OCI-LY7 (cell line): Measurements from ENCODE around the gene BCKDHB. TPM values are rescaled to one million over a fixed set of nuclear protein-coding genes. Genes with fewer than 3 reads are reported as not detected.

ENCODE experiments used
- BruUV-seq: library from RNA; stranded (reverse); fragments of 400-500 nt; replicated peaks from 2 replicates; lab custom pipeline; 2021; lab: Mats Ljungman, UMichigan
- CTCF ChIA-PET: fragments of 300-600 bp; sonication (Branson Sonifier 250); formaldehyde crosslinking; loops from one replicate; lab custom pipeline; 2022; ENCODE audit warnings: antibody characterized with exemption; ENCODE audit not compliant: unreplicated experiment; lab: Charles Lee
- POLR2A ChIA-PET: fragments of 300-600 bp; sonication (Branson Sonifier 250); formaldehyde crosslinking; loops from one replicate; lab custom pipeline; 2022; ENCODE audit warnings: antibody characterized with exemption; lab: Charles Lee
- DNase-seq: peaks from one replicate; pipeline ENCODE4 v3.0.0-alpha.2; 2015; ENCODE audit warnings: low spot score
- H2AFZ ChIP-seq: fragments of 200-600 bp; sonication (generic), shearing (Covaris generic); 2 replicates; pipeline ENCODE4 v1.6.1; 2014; ENCODE audit warnings: mild to moderate bottlenecking, antibody characterized with exemption, low read length, moderate library complexity
- H3K27ac ChIP-seq: fragments of 200-600 bp; sonication (generic); 2 replicates; pipeline ENCODE4 v1.5.1; 2014; ENCODE audit warnings: mixed run types, low read depth, mild to moderate bottlenecking, moderate library complexity, low read length, inconsistent platforms; ENCODE audit not compliant: poor library complexity, severe bottlenecking
- H3K36me3 ChIP-seq: fragments of 200-600 bp; sonication (generic); 2 replicates; pipeline ENCODE4 v1.6.1; 2014; ENCODE audit warnings: mild to moderate bottlenecking, antibody characterized with exemption, low read length, moderate library complexity, mixed read lengths; ENCODE audit not compliant: insufficient read depth
- H3K4me1 ChIP-seq: fragments of 200-600 bp; sonication (generic); 2 replicates; pipeline ENCODE4 v1.5.1; 2014; ENCODE audit warnings: mild to moderate bottlenecking, low read length; ENCODE audit not compliant: insufficient read depth, poor library complexity, severe bottlenecking
- H3K4me2 ChIP-seq: fragments of 200-600 bp; sonication (generic); 2 replicates; pipeline ENCODE4 v1.6.1; 2014; ENCODE audit warnings: mild to moderate bottlenecking, low read length
- H3K4me3 ChIP-seq: fragments of 200-600 bp; sonication (generic); 2 replicates; pipeline ENCODE4 v1.5.1; 2014; ENCODE audit warnings: mild to moderate bottlenecking, low read depth, low read length; ENCODE audit not compliant: poor library complexity, severe bottlenecking
- H3K79me2 ChIP-seq: fragments of 200-600 bp; sonication (generic); 2 replicates; pipeline ENCODE4 v1.6.1; 2016; ENCODE audit warnings: low read depth, mild to moderate bottlenecking, low read length, moderate library complexity, mixed read lengths; ENCODE audit not compliant: insufficient read depth
- H3K9me2 ChIP-seq: fragments of 200-600 bp; sonication (generic); 2 replicates; pipeline ENCODE4 v1.6.1; 2016; ENCODE audit warnings: mild to moderate bottlenecking, low read length, mixed read lengths; ENCODE audit not compliant: insufficient read depth
- H3K9me3 ChIP-seq: fragments of 200-600 bp; sonication (generic); 2 replicates; pipeline ENCODE4 v1.6.1; 2014; ENCODE audit warnings: mild to moderate bottlenecking, mixed run types, low read length, mixed read lengths
- H4K20me1 ChIP-seq: fragments of 200-600 bp; sonication (generic); 2 replicates; pipeline ENCODE4 v1.6.1; 2014; ENCODE audit warnings: mild to moderate bottlenecking, antibody characterized with exemption, low read length, moderate library complexity, mixed read lengths; ENCODE audit not compliant: insufficient read depth
- EZH2phosphoT487 ChIP-seq: fragments of 200-600 bp; sonication (generic); IDR thresholded peaks from 2 replicates; pipeline ENCODE4 v1.6.1; 2018; ENCODE audit warnings: low read depth, borderline replicate concordance, mild to moderate bottlenecking, mixed run types, antibody characterized with exemption, low read length, moderate library complexity, mixed read lengths
- intact Hi-C: fragments of 100-400 bp; cut with micrococcal nuclease; formaldehyde crosslinking; loops from one replicate; pipeline ENCODE4 v1.10.0; 2022; ENCODE audit not compliant: unreplicated experiment
- total RNA-seq, 2 experiments: library from RNA; depleted of rRNA in 1 of 2; stranded (reverse); fragments of >200 nt in 1 of 2; shearing (Covaris generic) in 1 of 2; gene quantifications; 2 replicates each; pipeline ENCODE4 v1.2.3, GENCODE V29; 2014 to 2022
- TF ChIP-seq, protein P1 (sequence below): fragments of 200-600 bp; sonication (generic); conservative IDR thresholded peaks from 2 replicates; pipeline ENCODE4 v1.5.1; 2014; ENCODE audit warnings: mild to moderate bottlenecking, antibody characterized with exemption, low read length, moderate library complexity, mixed read lengths

Gene BCKDHB
- total RNA-seq, 2 experiments from 2014 or later = 25.7 to 30.3 TPM

GRCh38 chr6:80144753-80145315 lies 38.4 kb downstream of the BCKDHB start:
- H4K20me1 ChIP-seq = no peaks in the 10 kb centered on the region
- intact Hi-C loops = no loop called here
- DNase-seq = no peak
- no peak overlapping the region for H3K4me2 ChIP-seq
- no peaks in the 10 kb centered on the region for H3K9me3 ChIP-seq
- H3K4me3 ChIP-seq = no peak overlapping the region
- H3K4me1 ChIP-seq = no peaks in the 10 kb centered on the region
- no peaks in the 10 kb centered on the region for H3K36me3 ChIP-seq
- no peaks in the 10 kb centered on the region for H3K9me2 ChIP-seq
- ChIA-PET CTCF (no interaction called here), POLR2A (interaction anchor here (1.0 kb wide), 1 partner anchor 17 kb away, joined by 5 read pairs; no protein-coding TSS in a partner anchor)
- no TSS peak for BruUV-seq
- TF ChIP-seq EZH2phosphoT487 = no peak
- TF ChIP-seq, protein P1, sequence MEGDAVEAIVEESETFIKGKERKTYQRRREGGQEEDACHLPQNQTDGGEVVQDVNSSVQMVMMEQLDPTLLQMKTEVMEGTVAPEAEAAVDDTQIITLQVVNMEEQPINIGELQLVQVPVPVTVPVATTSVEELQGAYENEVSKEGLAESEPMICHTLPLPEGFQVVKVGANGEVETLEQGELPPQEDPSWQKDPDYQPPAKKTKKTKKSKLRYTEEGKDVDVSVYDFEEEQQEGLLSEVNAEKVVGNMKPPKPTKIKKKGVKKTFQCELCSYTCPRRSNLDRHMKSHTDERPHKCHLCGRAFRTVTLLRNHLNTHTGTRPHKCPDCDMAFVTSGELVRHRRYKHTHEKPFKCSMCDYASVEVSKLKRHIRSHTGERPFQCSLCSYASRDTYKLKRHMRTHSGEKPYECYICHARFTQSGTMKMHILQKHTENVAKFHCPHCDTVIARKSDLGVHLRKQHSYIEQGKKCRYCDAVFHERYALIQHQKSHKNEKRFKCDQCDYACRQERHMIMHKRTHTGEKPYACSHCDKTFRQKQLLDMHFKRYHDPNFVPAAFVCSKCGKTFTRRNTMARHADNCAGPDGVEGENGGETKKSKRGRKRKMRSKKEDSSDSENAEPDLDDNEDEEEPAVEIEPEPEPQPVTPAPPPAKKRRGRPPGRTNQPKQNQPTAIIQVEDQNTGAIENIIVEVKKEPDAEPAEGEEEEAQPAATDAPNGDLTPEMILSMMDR = no peak
- H2AFZ ChIP-seq = no peak overlapping the region
- H3K27ac ChIP-seq = no peak overlapping the region
- no peaks in the 10 kb centered on the region for H3K79me2 ChIP-seq

DNA sequence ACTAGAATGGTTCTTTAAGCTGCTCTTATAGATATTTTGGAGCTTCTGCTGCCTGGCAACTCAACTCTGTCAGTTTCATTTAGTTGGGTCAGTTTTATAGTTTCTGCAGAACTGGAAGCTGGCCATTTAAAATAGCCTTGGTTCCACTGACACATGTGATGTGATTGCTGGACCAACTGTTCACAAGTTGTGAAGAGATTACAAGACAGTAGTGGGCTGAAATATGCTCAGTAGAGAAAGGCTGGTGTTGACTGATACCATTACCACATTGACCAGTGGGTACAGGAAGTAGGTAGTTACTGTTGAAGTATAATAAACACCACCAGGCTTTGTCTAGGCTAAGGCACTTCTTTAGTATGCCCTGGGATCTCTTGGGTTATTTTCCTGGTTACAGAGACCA lies 39.0 kb downstream of the BCKDHB start:
- H4K20me1 ChIP-seq = no peaks in the 10 kb centered on the region
- no peak overlapping the region for H3K4me2 ChIP-seq
- DNase-seq = no peak
- POLR2A ChIA-PET = no interaction called here
- no peak for TF ChIP-seq EZH2phosphoT487
- TF ChIP-seq, protein P1 = no peak
- no peaks in the 10 kb centered on the region for H3K79me2 ChIP-seq
- no peak overlapping the region for H3K27ac ChIP-seq
- H3K9me3 ChIP-seq = no peaks in the 10 kb centered on the region
- no TSS peak for BruUV-seq
- intact Hi-C loops = no loop called here
- H3K9me2 ChIP-seq = no peaks in the 10 kb centered on the region
- H3K36me3 ChIP-seq = no peaks in the 10 kb centered on the region
- CTCF ChIA-PET = no interaction called here
- no peak overlapping the region for H3K4me3 ChIP-seq
- H3K4me1 ChIP-seq = no peaks in the 10 kb centered on the region
- no peak overlapping the region for H2AFZ ChIP-seq

- Histone ChIP-seq H3K4me3 (no peak overlapping the region), H3K27ac (no peak overlapping the region), H3K9me3 (no peaks in the 10 kb centered on the region), H4K20me1 (no peaks in the 10 kb centered on the region), H3K4me2 (no peak overlapping the region), H3K79me2 (no peaks in the 10 kb centered on the region), H2AFZ (no peak overlapping the region), H3K9me2 (no peaks in the 10 kb centered on the region), H3K4me1 (no peaks in the 10 kb centered on the region), H3K36me3 (no peaks in the 10 kb centered on the region)
- no peak for TF ChIP-seq EZH2phosphoT487
- TF ChIP-seq, protein P1 = no peak
- DNase-seq = no peak
- no TSS peak for BruUV-seq
- ChIA-PET CTCF (no interaction called here), POLR2A (no interaction called here)
- intact Hi-C loops = no loop called here
Measured at GRCh38 chr6:80145921-80146320, 39.5 kb downstream of the BCKDHB start.
